NCI-H146 treated with DMSO at 0.1 percent for 48 hours (cell line): ENCODE data around the gene INO80B.
"Not testable (repeated sequence)": the region's sequence is repeated elsewhere in the genome, so short reads cannot be mapped to it uniquely, and the experiment has no call there.

ENCODE experiments used
- DNase-seq: peaks from one replicate; lab custom pipeline; 2025; ENCODE audit not compliant: unreplicated experiment; lab: John Stamatoyannopoulos, UW

INO80B gene

GRCh38 chr2:74474899-74475298 is 20.0 kb downstream of the INO80B start:
- no peak for DNase-seq

- DNase-seq = no peak
Observed at GRCh38 chr2:74481431-74481830, 26.5 kb downstream of the INO80B start.

GRCh38 chr2:74481961-74482800 is 27.3 kb downstream of the INO80B start:
- DNase-seq = peak; percentile 62

GRCh38 chr2:74482801-74483674 is 28.2 kb downstream of the INO80B start, which contains the start of the genes CCDC142 and TTC31:
TSS of gene CCDC142 (minus strand) at chr2:74482998. CDS start at chr2:74482837, 161 bp downstream.
TSS of gene TTC31 (plus strand) at chr2:74483081. CDS start at chr2:74483096, 15 bp downstream.
- peak; percentile 94 for DNase-seq

GRCh38 chr2:74483675-74484164 is 28.8 kb downstream of the INO80B start:
- not testable (repeated sequence) for DNase-seq

- DNase-seq = no peak
Observed at GRCh38 chr2:74486141-74486540, 31.3 kb downstream of the INO80B start.

GRCh38 chr2:74488643-74489481 is 34.0 kb downstream of the INO80B start:
- DNase-seq = no peak

- no peak for DNase-seq
Observed at GRCh38 chr2:74489906-74490305, 35.0 kb downstream of the INO80B start.

- DNase-seq = no peak
Observed at GRCh38 chr2:74491648-74492544, 37.0 kb downstream of the INO80B start.

- no peak for DNase-seq
Observed at GRCh38 chr2:74493546-74493945, 38.7 kb downstream of the INO80B start.

GRCh38 chr2:74495440-74495839 is 40.6 kb downstream of the INO80B start:
- no peak for DNase-seq

- no peak for DNase-seq
Observed at GRCh38 chr2:74496997-74497776, 42.3 kb downstream of the INO80B start.

GRCh38 chr2:74497777-74498499 is 43.1 kb downstream of the INO80B start:
- peak; percentile 55 for DNase-seq

GRCh38 chr2:74498500-74499266 is 43.8 kb downstream of the INO80B start:
- DNase-seq = no peak

GRCh38 chr2:74499267-74499939 is 44.5 kb downstream of the INO80B start, which contains the start of gene LBX2:
TSS of gene LBX2 (minus strand) at chr2:74499603. CDS start at chr2:74499537, 66 bp downstream.
- DNase-seq = no peak

GRCh38 chr2:74499940-74500577 is 45.2 kb downstream of the INO80B start:
- DNase-seq = no peak
